K562 (cell line): Measurements from ENCODE around the gene BPIFB6. TPM values are rescaled to one million over a fixed set of nuclear protein-coding genes. Genes with fewer than 3 reads are reported as not detected.
A peak's percentile ranks its signal among the peaks of the same experiment; 100 is the strongest.

Experiments used
- ATAC-seq: fragments of 200-7000 bp; cut with Tn5 transposase; 3 replicates; pipeline ENCODE4 v1.9.1; 2020; ENCODE audit warnings: moderate library complexity
- BruUV-seq: library from RNA; stranded (reverse); fragments of 400-500 nt; replicated peaks from 2 replicates; lab custom pipeline; 2021; lab: Mats Ljungman, UMichigan
- CTCF ChIA-PET: fragments of 300-600 bp; formaldehyde crosslinking; extraction: SDS; loops from one replicate; lab custom pipeline; 2021; ENCODE audit warnings: low intra/inter-chr PET ratio; lab: Yijun Ruan, JAX
- POLR2A ChIA-PET: fragments of 300-600, 350-650 bp; sonication (Branson Sonifier 250); formaldehyde crosslinking; extraction: SDS; loops from one replicate; lab custom pipeline; 2021; ENCODE audit warnings: antibody characterized with exemption, inconsistent platforms; lab: Yijun Ruan, JAX
- DNase-seq, 4 experiments: peaks; one replicate each; pipeline versions ENCODE4 v3.0.0 to v3.0.0-alpha.2; 2011 to 2018; ENCODE audit warnings: low spot score in 3 of 4, mixed read lengths in 3 of 4; ENCODE audit errors: extremely low read depth in 1 of 4
- FAIRE-seq: peaks from 2 replicates; lab custom pipeline; 2011; peaks lifted over from hg19 to GRCh38; lab: Jason Lieb, UNC
- H2AFZ ChIP-seq: 2 replicates; pipeline ENCODE4 v1.6.0; 2011; ENCODE audit warnings: low read depth, low read length, control low read depth, inconsistent platforms
- H3K27ac ChIP-seq: fragments of 200-600 bp; 3 replicates; pipeline ENCODE4 v1.8.0; 2011; ENCODE audit warnings: low read depth, mild to moderate bottlenecking, control low read depth, inconsistent platforms, low read length, moderate library complexity, mixed read lengths; ENCODE audit errors: extremely low read depth
- H3K27me3 ChIP-seq, 2 experiments: fragments of 300-600 bp in 1 of 2; 2 replicates in 1 of 2; 3 replicates in 1 of 2; pipeline versions ENCODE4 v1.6.0 to v1.8.0; 2011; ENCODE audit warnings: inconsistent platforms in 2 of 2, low read length in 2 of 2, mild to moderate bottlenecking in 1 of 2, mixed read lengths in 1 of 2, moderate library complexity in 1 of 2; ENCODE audit not compliant: control insufficient read depth in 2 of 2, insufficient read depth in 2 of 2
- H3K36me3 ChIP-seq: fragments of 300-600 bp; 3 replicates; pipeline ENCODE4 v1.8.0; 2011; ENCODE audit warnings: mild to moderate bottlenecking, low read length, inconsistent platforms; ENCODE audit not compliant: control insufficient read depth, insufficient read depth
- H3K4me1 ChIP-seq, 2 experiments: fragments of 200-600 bp in 1 of 2; replicated peaks in 1 of 2; 2 replicates in 1 of 2; 3 replicates in 1 of 2; pipeline versions ENCODE4 v1.5.1 to v1.8.0; 2011; ENCODE audit warnings: inconsistent platforms in 2 of 2, low read length in 2 of 2, mild to moderate bottlenecking in 1 of 2, mixed read lengths in 1 of 2, moderate library complexity in 1 of 2; ENCODE audit not compliant: control insufficient read depth in 2 of 2, insufficient read depth in 2 of 2
- H3K4me2 ChIP-seq: 2 replicates; pipeline ENCODE4 v1.6.1; 2011; ENCODE audit warnings: low read length, control low read depth, inconsistent platforms, mixed read lengths; ENCODE audit not compliant: insufficient read depth
- H3K4me3 ChIP-seq: fragments of 200-600 bp; sonication (generic), shearing (Covaris generic); 2 replicates; pipeline ENCODE4 v1.5.1; 2016; ENCODE audit warnings: control low read depth, inconsistent platforms
- H3K79me2 ChIP-seq: fragments of 200-600 bp; 3 replicates; pipeline ENCODE4 v1.8.0; 2011; ENCODE audit warnings: low read length, inconsistent platforms; ENCODE audit not compliant: control insufficient read depth, insufficient read depth
- H3K9ac ChIP-seq, 2 experiments: 2 replicates each; pipeline versions ENCODE4 v1.6.0 to v1.6.1; 2011; ENCODE audit warnings: low read depth in 2 of 2, low read length in 2 of 2, control low read depth in 1 of 2, inconsistent platforms in 1 of 2, mild to moderate bottlenecking in 1 of 2, mixed read lengths in 1 of 2; ENCODE audit not compliant: insufficient read depth in 1 of 2
- H3K9me1 ChIP-seq: one replicate; pipeline ENCODE4 v1.6.0; 2011; ENCODE audit warnings: inconsistent platforms, mild to moderate bottlenecking, low read length, moderate library complexity; ENCODE audit not compliant: control insufficient read depth, insufficient read depth
- H3K9me3 ChIP-seq: replicated peaks from 2 replicates; pipeline ENCODE4 v1.5.1; 2011; ENCODE audit warnings: low read depth, low read length, inconsistent platforms; ENCODE audit not compliant: control insufficient read depth, insufficient read depth
- H4K20me1 ChIP-seq: replicated peaks from 2 replicates; pipeline ENCODE4 v1.6.1; 2011; ENCODE audit warnings: low read length, inconsistent platforms, mixed read lengths; ENCODE audit not compliant: control insufficient read depth, insufficient read depth
- DIDO1 ChIP-seq: fragments of 450-650 bp; IDR thresholded peaks from 2 replicates; pipeline ENCODE4 v1.6.1; 2016; ENCODE audit warnings: low read depth, missing biosample characterization, missing genetic modification characterization
- HDAC8 ChIP-seq: fragments of 450-650 bp; IDR thresholded peaks from 2 replicates; pipeline ENCODE4 v1.6.1; 2016; ENCODE audit warnings: mild to moderate bottlenecking, missing genetic modification characterization, moderate library complexity, missing compliant biosample characterization
- NFYB ChIP-seq: IDR thresholded peaks from 2 replicates; pipeline ENCODE4 v1.6.1; 2011; ENCODE audit warnings: mild to moderate bottlenecking, moderate library complexity; ENCODE audit not compliant: insufficient read length; ENCODE audit errors: extremely low read depth
- RBM25 ChIP-seq: fragments of 200-400 bp; formaldehyde crosslinking; IDR thresholded peaks from 2 replicates; pipeline ENCODE4 v1.6.1; 2018; ENCODE audit warnings: low read length, low read depth, moderate library complexity; ENCODE audit not compliant: severe bottlenecking
- ZBTB26 ChIP-seq: fragments of 450-650 bp; formaldehyde crosslinking; IDR thresholded peaks from 2 replicates; pipeline ENCODE4 v1.4.0; 2022; ENCODE audit warnings: missing genetic modification characterization
- ZFP36 ChIP-seq: fragments of 150-350 bp; IDR thresholded peaks from 2 replicates; pipeline ENCODE4 v1.6.1; 2018; ENCODE audit warnings: low read length, low read depth; ENCODE audit not compliant: partially characterized antibody
- ZZZ3 ChIP-seq: fragments of 450-650 bp; IDR thresholded peaks from 2 replicates; pipeline ENCODE4 v1.6.1; 2016; ENCODE audit warnings: antibody characterized with exemption, mild to moderate bottlenecking, moderate library complexity
- WGBS: fragments of 100-300 bp; shearing (Covaris generic); methylation state at CpG from one replicate; pipeline ENCODE4 v1.1.6; 2016; ENCODE audit warnings: low coverage, mixed read lengths; ENCODE audit not compliant: insufficient coverage; ENCODE audit errors: missing lambda C conversion rate; 5-methylcytosine and 5-hydroxymethylcytosine counted together
- in situ Hi-C: fragments of 300-500 bp; cut with MboI; formaldehyde crosslinking; loops from 4 replicates; pipeline ENCODE4 v1.15.0; 2018; ENCODE audit warnings: inconsistent platforms, mixed read lengths
- intact Hi-C: fragments of 100-400 bp; cut with micrococcal nuclease; formaldehyde crosslinking; loops from 2 replicates; pipeline ENCODE4 v1.14.2; 2022
- polyA plus RNA-seq, 8 experiments: library from polyadenylated mRNA; depleted of rRNA in 4 of 8; stranded (reverse) in 5 of 8; unstranded in 3 of 8; fragments of >200 nt; fragmentation: Nextera tagmentation in 2 of 8; fragmentation: Illumina TruSeq in 1 of 8; extraction: Ambion mirVana in 2 of 8; extraction: Trizol in 1 of 8; gene quantifications; 2 replicates each; pipeline versions ENCODE4 v1.2.1 to v1.2.3, GENCODE V29; 2011 to 2014; ENCODE audit warnings: inconsistent platforms in 1 of 8, missing spikeins in 1 of 8
- total RNA-seq, 7 experiments: library from RNA; depleted of rRNA in 6 of 7; stranded (reverse); fragments of >200 nt in 6 of 7; fragmentation: Illumina TruSeq in 2 of 7; extraction: Trizol in 2 of 7; gene quantifications; 2 replicates each; pipeline versions ENCODE4 v1.2.1 to v1.2.3, GENCODE V29; 2011 to 2021; ENCODE audit warnings: low replicate concordance in 1 of 7

BPIFB6 gene
- total and polyA plus RNA-seq, 9 of the 15 experiments (the other 6 are each of a cell fraction or from before 2014, with no cell fraction given), result not detected

DNA sequence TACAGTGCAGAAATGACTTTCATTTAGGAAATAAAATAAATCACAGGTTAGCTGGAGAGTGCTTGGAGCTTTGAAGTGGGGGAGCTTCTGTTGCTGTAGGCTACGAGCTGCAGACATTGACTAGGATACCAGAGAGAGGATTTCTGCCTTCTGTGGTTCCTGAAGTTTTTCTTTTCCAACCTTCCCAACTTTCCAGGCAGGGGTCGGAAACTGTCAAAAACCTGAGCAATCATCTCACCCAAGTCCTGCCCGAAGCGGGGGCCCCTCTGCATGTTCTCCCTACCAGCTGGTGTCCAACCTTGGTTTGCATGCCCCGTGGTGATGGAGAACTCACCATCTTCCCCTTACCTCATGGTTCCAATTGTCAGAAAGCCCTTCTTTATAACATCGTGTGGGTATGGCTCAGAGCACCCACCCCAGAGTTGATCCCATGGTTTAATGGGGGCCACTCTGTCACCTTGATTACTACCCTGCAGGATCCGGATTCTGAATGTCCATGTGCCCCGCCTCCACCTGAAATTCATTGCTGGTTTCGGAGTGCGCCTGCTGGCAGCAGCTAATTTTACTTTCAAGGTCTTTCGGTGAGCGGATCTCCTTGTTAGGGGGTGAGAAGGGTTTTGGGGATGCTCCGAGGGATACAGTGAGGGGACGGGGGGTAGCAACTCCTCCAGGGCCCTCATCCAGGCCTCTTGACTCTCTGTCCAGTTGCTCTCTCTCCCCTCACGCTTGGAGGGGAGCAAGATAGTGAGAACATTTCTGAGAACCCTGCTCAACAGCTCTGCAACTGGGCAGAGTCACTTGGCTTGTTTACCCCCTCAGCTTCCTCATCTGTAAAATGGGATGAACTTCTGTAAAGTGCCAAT lies 18.9 kb upstream of the BPIFB6 start:
- TF ChIP-seq ZZZ3, result no peak
- no peak overlapping the region for H3K4me2 ChIP-seq
- H3K27me3 ChIP-seq, result peaks cover 8 to 51% of the 10 kb centered on the region in 2 experiments; a peak in 4 of 5 replicates
- no peak for FAIRE-seq
- no peaks in the 10 kb centered on the region; a peak in 1 of 5 replicates for H3K4me1 ChIP-seq
- CTCF ChIA-PET, result no interaction called here
- no TSS peak for BruUV-seq
- no peaks in the 10 kb centered on the region for H3K9me1 ChIP-seq
- POLR2A ChIA-PET, result no interaction called here
- no peaks in the 10 kb centered on the region; the same call in 1 of the 2 replicates for H4K20me1 ChIP-seq
- H3K36me3 ChIP-seq, result no peaks in the 10 kb centered on the region
- WGBS, result 0% methylated on average over 15 of the region's 15 CpGs
- H3K9ac ChIP-seq, result no peak overlapping the region
- intact Hi-C loops, result no loop called here
- no peak for DNase-seq
- H3K9me3 ChIP-seq, result no peaks in the 10 kb centered on the region
- H2AFZ ChIP-seq, result no peak overlapping the region
- no peak for ATAC-seq
- in situ Hi-C loops, result no loop called here
- H3K79me2 ChIP-seq, result no peaks in the 10 kb centered on the region
- no peak overlapping the region for H3K4me3 ChIP-seq
- H3K27ac ChIP-seq, result no peak overlapping the region

DNA sequence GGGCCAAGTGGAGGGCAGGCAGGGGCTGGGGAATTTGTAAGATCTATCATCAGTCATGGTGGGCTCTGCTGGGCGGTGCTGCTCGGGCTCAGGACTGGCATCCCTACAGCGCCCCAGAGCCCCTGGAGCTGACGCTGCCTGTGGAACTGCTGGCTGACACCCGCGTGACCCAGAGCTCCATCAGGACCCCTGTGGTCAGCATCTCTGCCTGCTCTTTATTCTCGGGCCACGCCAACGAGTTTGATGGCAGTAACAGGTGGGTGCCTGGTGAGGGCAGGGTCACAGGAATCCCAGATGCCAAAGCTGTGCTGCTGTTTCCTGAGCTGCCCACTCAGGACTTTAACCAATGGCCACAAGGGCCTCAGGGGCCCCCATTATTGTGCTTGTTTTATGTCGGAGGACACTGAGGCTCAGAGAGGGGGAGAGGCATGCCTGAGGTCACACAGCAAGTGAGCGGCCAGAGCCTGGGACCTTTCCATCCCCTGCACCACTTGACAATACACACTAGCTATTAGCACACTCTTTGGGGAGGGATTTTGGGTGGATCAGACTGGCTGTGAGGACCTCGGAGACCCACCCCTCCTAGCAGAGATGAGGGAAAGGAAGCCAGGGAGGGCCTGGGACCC lies 17.6 kb upstream of the BPIFB6 start:
- H3K9me1 ChIP-seq, result no peaks in the 10 kb centered on the region
- H3K36me3 ChIP-seq, result no peaks in the 10 kb centered on the region
- ChIA-PET CTCF (no interaction called here), POLR2A (interaction anchor here (0.6 to 1.1 kb wide), 2 partner anchors 16 to 106 kb away, joined by 3 read pairs; no protein-coding TSS in a partner anchor)
- in situ Hi-C loops (no loop called here), intact Hi-C loops (no loop called here)
- DNase-seq (no peak), FAIRE-seq (no peak), ATAC-seq (no peak)
- no peaks in the 10 kb centered on the region; a peak in 1 of 5 replicates for H3K4me1 ChIP-seq
- no peak overlapping the region for H2AFZ ChIP-seq
- H3K4me2 ChIP-seq, result no peak overlapping the region
- no peaks in the 10 kb centered on the region; the same call in 1 of the 2 replicates for H4K20me1 ChIP-seq
- H3K9me3 ChIP-seq, result no peaks in the 10 kb centered on the region
- H3K79me2 ChIP-seq, result no peaks in the 10 kb centered on the region
- H3K27me3 ChIP-seq, result peaks cover 7 to 45% of the 10 kb centered on the region in 2 experiments; a peak in 4 of 5 replicates
- no TSS peak for BruUV-seq
- no peak for TF ChIP-seq DIDO1 (tag)
- TF ChIP-seq ZFP36, result peak; percentile 40
- TF ChIP-seq RBM25, result peak; percentile 37
- no peak for TF ChIP-seq ZBTB26 (CRISPR knock-in tag)
- no peak for TF ChIP-seq HDAC8
- TF ChIP-seq NFYB, result no peak
- WGBS, result under 1% methylated on average over 11 of the region's 12 CpGs
- no peak overlapping the region for H3K27ac ChIP-seq
- H3K9ac ChIP-seq, result peak overlapping the region in 1 of 2 experiments; percentile 21; a peak in 1 of 4 replicates
- H3K4me3 ChIP-seq, result no peak overlapping the region
